HG02678 (cell line): ENCODE data around the gene NHS.

ENCODE experiments used
- ATAC-seq: cut with Tn5 transposase; IDR thresholded peaks from one replicate; pipeline ENCODE4 v1.9.1; 2021; ENCODE audit warnings: mild to moderate bottlenecking, moderate library complexity; ENCODE audit not compliant: unreplicated experiment

The NHS gene

DNA sequence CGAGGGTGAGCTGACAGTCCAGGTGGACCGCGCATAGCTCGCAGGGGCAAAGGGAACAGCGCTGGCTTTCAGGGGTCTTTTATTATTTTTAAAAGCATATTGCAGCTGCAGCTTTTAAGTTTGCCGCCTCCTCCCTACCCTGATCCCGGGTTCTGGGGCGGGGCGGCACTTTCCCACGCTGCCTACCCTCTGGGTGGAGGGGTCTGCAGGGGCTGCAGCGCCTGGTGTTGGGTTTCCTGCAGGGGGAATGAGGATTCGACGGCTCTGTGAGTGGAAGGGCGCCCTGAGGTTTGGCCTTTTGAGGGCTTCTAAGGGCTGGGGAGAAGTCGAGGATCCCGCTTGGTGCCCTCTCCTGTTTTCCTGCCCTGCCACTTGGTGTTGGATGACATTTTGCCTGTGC, 281.6 kb downstream of the NHS start:
- ATAC-seq = no peak

DNA sequence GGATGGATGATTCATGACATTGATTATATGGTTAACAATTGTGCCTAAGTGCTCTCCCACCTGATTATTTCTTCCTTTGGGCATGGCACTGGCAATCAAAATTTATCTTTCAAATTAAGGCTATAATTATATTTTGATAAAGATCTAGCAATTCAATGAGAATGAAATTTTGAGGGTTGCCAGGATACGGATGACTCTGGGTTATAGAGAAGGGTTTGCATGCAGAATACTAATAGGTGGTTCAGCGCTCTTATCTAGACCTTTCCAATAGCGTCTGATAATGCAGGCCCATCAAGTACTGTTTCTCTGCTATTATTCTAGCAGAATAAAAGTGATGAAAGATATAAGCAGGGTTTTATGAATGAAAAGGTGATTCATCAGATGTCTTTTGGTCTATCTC, 287.4 kb downstream of the NHS start:
- no peak for ATAC-seq

DNA sequence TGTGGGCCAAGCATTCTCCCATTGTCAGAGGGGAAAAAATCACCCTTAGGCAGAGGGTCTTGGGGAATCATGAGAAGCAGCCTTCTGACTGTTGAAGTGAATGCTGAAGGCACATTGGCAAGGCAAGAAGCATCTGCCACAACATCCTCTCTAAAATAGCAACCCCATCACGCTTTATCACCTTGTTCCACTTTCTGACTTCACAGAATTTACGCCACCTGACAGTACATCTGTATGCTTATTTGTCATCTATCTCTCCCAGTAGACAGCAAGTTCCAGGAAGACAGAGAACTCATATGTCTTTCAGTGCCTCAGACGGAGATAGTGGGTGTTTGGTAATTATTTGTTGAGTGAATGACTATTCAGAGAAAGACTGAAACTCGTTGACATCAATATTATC, 293.9 kb downstream of the NHS start:
- no peak for ATAC-seq

DNA sequence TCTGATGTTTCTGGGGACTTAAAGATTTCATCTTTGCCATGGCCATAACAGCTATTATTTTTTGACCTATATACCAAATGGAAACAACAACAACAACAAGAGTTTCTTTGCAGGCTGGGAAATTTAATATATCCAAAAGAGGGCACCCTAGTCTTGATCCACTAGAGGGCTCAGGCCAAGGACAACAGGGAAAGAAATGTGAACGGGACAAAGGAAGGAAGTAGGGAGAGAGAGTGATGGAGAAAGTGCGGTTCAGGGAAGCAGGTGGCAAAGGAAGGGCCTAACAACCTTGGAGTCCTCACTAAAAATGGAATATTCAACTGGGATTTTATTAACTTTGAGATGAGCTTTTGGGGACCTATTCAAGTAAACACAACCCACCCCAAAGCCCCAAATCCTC, 294.5 kb downstream of the NHS start:
- no peak for ATAC-seq

DNA sequence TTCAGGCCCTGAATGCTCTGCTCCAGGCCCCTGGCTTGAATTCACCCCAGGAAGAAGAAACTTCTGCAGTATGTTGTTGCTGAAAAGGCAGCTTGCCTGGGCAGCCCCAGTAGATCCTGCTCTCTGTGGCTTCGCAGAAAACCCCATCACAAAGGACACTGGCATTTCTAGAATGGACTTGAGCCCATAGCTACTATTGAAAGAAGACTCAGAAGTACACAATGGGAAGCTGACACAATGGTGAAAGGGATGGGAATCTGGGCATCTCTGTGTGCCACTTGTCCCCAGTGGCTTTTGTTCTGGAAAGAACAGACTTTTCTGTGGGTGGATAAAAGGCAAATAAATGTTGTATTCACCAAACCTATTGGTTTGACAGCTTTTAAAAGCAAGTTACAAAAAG, 294.9 kb downstream of the NHS start:
- no peak for ATAC-seq

DNA sequence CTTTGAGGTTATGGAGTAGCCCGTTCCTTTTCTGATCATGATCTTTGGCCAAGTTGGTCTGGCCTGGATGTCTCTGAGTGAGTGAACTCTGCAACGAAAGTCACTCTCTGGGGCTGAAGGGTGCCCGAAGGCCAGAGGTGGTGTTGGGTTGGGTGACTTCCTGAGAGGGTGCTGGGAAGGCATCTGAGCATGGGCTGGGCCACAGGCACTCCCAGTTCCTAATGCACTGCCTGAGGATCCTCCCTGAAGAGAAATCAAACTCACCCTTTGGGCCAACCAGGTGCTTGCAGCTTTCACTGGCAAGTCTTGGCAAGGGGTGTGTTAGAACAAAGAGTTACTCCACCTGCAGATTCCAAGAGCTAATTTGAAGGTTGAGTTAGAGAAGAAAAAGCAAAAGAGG, 295.9 kb downstream of the NHS start:
- no peak for ATAC-seq

DNA sequence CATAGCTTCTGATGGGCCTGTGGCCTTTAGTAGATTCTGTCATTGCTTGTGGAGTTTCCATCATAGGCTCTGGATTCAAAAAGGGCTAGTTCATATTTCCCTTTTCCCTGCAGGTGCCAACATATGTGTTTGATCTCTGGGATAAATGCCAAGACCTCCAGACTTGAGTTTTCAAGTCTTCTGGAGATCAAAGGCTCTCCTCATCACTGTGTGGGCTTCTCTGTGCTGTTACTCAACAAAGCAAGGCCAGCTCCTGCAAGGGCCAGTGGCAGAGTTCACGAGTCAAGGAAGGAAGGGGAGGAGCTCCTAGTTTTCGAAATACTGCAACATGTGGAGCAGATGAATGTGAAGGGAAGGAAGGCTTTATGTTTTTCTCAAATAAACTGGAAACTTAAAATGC, 299.6 kb downstream of the NHS start:
- no peak for ATAC-seq

DNA sequence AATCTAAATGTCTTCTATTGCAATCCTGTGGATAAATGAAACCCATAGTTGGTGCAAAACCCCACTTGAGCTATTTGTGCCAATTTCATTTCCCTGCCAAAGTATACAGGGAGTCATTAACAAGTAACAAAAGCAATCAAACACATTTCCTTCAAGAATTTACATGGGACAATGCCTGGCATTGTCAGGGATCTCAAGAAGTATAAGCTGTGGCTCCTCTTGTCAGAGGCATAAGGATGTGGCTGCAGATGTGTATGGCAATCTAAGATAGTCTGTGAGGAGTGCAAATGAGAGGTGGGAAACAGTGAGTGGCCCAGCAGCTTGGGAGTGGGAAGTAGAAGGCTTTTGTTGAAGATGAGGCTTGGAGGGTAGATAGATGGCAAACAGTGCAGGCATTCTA, 304.3 kb downstream of the NHS start:
- no peak for ATAC-seq

DNA sequence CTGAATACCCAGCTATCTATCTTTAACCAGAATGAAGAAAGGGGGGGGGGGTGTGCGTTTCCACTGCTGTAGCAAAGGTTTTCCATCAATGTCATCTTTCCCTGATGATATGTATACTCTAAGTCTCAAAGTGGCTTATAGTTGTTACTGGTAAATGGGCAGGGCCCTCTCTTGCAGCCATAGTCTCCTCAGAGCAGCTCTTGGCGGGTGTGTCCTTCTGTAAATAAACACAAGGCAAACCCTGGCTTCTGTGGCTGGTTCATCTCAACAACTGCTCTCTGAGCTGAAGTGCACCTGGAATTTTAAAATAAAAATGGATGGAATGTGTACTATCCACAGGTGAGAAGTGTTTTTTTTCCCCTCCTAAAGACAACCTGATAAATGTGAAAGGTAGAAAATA, 304.8 kb downstream of the NHS start:
- no peak for ATAC-seq

DNA sequence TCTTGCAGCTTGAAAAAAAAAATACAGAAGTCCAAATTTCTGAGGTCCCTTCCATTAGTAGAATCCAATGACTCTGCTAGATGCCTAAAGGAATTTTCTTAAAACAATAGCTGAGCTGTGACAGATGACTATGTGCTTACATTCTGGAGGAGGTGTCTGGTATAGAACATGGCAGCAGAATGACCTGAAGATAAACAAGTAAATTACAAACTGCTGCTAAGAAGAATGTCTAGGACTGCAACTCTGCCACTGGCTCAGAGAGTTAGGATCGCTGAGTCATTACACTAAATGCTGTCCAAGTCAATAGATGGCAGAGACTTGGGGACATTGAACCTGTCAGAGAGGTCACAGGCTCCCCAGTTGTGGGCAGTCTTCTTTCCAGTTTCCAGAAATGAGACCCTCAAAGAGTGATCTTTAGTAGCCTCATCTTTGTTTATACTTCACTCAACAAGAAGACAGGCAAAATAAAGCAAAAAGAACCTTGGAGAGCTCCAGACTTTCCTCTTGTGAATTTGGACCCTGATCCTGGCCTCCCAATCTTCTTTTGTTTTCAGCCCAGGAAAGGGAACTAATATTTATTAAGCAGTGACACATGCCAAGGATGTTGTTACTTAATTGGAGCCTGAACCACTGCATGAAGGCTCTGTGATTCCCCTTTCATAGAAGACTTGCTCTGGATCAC, 305.9 kb downstream of the NHS start:
- no peak for ATAC-seq

DNA sequence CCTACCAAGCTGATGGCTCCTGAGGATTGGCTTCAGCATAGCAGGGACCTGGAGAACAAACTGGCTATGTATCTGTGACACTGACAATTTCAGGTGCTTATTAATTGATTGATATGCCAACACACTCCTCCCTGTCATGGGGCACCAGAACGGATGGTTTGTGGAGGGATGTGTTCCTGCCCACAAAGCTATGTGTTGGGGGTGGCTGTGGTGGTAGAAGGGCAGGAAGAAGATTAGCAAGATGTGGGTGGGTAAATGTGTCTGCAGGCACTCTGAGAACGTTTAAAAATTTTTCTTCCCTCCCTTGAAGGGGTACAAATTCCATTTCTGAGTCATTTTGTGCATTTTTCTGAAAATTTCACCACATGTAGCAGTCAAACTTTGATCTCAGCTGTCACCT, 307.3 kb downstream of the NHS start:
- no peak for ATAC-seq

DNA sequence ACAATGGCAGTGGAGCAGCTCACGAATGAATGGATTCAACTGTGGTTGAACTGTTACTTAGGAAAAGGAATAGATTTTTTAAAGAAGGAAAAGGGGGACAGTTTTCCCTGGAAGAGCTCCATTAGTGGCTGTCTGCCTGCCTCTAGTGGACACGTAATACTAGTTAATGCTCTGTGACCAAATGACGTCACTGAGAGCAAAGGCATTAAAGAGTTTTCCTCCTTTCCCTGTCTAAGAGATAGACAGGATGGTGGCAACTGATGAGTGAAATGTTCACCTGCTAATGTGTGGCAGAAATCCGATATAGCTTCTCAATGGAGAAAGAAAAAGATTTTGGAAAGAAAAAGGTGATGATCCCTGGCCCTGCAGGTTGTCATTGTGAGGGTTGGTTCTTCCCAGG, 310.0 kb downstream of the NHS start:
- no peak for ATAC-seq

DNA sequence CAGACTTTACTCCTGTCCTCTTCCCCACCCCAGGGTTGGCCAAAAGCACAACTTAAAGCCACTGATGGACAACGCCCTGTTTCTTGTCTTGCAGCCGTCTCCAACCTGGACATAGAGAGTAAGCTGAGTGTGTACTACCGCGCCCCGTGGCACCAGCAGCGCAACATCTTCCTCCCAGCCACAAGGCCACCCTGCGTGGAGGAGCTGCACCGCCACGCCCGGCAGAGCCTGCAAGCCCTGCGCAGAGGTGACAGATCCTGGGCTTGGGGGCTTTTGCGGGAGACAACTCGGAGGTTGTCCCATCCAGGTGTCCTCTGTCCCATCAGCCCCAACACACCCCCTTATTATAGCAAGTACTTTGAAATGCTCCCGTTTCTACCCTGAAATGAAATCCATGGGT, 312.6 kb downstream of the NHS start:
- ATAC-seq = no peak

DNA sequence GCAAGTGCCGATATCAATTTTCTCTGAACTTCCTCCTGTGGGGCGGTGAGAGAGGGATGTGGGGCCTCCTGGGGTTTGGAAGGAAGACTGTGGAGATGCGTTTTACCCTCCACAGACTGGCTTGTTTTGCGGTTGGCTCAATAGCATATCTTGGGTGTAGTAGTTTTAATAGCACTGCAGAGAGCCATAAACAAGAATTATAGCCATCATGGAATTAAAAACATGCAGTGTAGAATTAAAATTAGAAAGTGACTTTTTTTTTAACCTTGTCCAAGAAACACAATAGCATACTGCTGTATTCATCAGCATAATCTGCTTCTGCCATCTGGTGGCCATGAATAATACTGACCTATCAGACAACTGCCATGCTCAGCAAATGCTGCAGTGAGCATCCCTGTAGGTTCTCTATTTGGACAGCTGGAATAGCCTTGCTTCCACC, 315.0 kb downstream of the NHS start:
- ATAC-seq = no peak

DNA sequence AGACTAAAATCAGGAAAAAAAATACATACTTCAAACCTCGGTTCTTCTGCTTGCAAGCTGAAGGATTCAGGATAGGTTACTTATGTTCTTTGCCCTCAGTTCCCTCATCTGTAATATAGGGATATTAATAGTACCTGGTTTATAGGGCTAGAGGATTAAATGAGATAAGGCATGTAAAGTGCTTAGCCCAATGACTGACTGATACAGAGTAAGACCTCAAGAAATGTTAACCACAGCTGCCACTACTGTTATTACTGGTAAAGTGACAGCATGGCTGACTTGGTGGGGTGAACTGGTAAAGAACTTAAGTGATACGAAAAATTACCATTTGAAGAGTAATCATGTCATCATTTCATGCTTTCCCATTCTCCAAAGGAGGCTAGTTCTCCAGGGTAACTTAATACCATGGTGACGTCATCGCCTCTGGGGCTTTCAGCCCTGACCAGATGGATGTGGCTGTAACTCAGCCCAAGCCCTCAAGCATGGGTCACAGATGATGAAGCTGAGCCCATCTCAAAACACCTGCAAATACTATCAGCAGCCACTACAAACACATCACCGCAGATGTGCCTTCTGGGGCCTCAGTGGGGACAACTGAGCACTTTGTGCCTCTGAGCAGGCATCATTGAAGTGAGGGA, 317.8 kb downstream of the NHS start:
- no peak for ATAC-seq

DNA sequence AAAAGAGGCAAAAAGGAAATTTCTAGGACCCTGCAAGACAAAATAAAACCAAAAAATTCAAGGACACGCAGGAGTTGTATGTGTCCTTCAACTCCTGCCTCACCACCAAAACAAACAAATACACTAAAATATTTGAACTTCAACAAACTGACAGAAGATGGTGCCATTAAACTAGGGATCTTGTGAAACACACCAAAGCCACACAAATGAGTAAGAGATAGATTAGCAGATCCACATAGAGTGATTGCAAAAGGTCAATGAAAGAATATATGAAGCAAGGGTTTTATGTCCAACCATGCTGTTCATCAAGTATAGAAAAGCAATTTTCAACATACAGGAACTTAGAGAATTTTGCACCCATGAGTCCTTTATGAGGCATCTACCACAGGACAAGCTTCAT, 322.2 kb downstream of the NHS start:
- no peak for ATAC-seq

DNA sequence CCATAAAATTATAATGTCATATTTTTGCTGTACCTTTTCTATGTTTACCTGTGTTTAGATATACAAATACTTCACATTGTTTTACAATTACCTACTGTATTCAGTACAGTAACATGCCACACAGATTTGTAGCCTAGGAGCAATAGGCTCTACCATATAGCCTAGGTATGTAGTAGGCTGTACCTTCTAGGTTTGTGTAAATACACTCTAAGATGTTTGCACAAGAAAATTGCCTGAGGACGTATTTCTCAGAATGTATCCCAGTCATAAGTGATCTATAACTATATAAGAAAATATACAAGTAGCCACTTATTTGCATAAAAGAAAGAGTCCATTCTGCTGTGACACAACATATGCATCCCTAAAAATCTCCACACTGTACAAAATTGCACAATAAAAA, 326.0 kb downstream of the NHS start:
- ATAC-seq = no peak

DNA sequence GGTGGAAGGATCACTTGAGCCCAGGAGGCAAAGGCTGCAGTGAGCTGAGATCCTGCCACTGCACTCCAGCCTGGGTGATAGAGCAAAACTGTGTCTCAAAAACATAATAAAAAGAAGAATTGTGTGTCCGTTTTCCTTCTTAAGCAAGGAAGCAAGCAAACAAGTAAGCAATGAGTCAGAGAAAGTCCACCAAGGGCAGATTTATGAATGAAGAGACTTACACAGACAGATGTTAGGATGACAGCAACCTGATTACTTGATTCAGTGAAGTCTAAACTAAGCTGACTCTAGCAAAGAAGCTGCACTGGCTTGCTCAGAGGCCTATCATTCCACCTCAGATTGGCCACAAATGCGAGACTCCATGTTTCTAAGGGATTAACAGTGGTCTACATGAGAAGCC, 328.2 kb downstream of the NHS start:
- no peak for ATAC-seq

DNA sequence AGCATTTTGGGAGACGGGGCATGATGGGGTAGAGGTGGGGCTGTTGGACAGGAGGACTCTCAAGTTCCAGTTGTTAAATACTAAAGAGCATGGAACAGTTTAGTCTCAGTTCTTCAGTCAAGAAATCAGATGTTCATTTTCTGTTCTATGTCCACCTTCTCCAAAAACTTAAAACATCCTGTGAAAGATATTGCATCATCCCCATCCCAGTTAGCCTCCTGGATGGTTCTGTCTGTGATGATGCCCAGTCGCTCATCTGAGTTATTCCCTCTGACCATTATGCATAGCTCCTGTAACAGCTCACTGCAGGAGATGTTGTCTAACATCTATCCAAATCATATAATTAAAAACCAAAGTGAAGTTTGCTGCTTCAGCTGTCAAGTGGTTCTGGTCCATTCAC, 330.2 kb downstream of the NHS start:
- ATAC-seq = no peak

DNA sequence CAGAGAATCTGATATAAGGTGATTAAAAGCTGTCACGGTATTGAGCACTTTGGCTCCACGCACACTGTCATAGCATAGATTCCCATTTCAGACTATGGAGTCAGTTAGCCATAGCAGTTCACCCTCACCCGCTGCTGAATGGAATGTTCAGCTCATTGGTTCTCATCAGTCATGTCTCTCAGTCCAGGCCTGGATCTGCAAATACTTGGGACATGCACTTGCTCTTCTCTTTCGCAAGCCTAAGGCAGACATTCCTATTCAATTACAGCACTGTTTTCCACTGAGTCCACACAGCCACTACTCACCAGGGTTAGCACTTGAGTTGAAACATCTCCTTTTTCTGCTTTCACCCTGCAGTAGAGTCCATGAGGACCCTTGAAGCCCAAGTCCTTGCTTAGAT, 331.7 kb downstream of the NHS start:
- ATAC-seq = no peak

DNA sequence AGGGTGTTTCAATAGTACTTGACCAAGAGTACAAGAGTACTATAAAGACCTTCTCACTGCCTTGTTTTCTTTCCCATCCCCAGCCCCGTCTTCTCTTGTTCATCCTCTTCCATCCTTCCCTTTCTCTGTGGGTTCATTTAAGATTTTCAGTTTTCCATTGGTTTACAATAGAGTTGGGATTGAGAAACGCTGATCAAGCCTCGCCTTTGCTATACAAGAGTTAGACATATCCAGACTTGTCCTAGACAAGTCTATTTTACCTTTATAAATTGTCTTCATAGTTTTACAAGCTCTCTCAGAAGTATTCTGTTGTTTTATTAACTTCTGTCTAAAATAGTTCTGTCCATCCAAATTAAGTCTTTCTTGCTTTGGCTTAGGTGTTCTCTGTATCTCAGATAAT, 332.7 kb downstream of the NHS start:
- ATAC-seq = no peak

DNA sequence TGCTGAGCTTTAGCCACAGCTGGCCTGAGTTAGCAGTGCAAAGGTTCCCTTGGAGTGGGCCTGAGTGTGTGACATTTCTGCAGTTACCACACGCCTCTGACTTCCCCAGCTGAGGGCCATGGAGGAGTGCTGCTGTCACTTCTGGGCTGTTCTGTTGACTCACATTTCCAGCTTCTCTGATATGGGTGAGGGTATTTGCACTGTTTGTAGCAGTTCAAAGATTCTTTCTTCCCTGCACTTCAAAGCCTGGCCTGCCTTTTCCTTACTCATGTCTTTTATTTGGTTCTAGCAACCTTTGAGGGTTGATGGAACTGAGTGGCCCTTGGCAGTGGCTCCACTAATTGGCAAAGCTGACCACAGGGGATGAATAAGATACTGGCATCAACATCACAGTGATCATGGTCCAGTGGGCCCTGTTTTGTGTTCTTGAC, 335.9 kb downstream of the NHS start:
- ATAC-seq = no peak

DNA sequence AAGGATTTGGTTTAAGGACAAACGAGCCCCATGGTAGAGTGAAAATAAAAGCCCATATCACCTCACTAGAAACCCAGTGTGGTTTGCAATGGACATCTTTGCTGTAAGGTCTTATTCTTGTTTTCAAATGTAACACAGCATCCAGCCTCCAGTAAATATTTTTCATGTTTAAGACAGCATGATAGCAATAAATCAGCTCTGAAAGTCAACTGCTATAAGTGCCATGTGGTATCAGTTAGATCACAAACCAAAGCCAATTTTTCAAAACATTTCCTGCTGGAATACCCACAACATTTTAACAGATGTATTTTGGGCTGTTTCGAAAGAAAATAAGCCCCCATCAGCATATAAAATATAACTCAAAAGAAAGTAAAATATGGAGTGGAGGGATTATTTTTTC, 338.3 kb downstream of the NHS start:
- ATAC-seq = no peak
